ENCODE results near the gene TADA1. TPM values are rescaled to one million over a fixed set of nuclear protein-coding genes. Genes with fewer than 3 reads are reported as not detected.

TADA1 gene
- total RNA-seq, 4 donors from 2014 or later = 10.4 to 16.6 (median 13.1) TPM

- no peak overlapping the region for H3K27ac ChIP-seq
- H3K4me3 ChIP-seq = no peak overlapping the region
- TF ChIP-seq EP300 (IDR thresholded peaks at IDR 0.05) (no peak), CTCF (IDR thresholded peaks at IDR 0.05) (peak; percentile 47 to 53 (median 50)), POLR2A (IDR thresholded peaks at IDR 0.05) (no peak)
- peak in 1 of 2 donors; percentile 59 for DNase-seq (ENCODE audit: low spot score in 2 of 2)
- no peaks in the 10 kb centered on the region for H3K36me3 ChIP-seq
- H3K9me3 ChIP-seq = peaks cover 0 to 8% (median 0%) of the 10 kb centered on the region in 4 donors
- no peaks in the 10 kb centered on the region for H3K27me3 ChIP-seq
- WGBS, 2 donors = 4 to 5% methylated on average over 1 of the region's 1 CpG
- H3K4me1 ChIP-seq = no peaks in the 10 kb centered on the region
Measured at GRCh38 chr1:166910396-166910994, 34.4 kb upstream of the TADA1 start.

GRCh38 chr1:166908942-166909341 lies 32.9 kb upstream of the TADA1 start:
- Histone ChIP-seq H3K4me1 (no peaks in the 10 kb centered on the region), H3K4me3 (no peak overlapping the region), H3K27ac (no peak overlapping the region), H3K27me3 (no peaks in the 10 kb centered on the region), H3K9me3 (peaks cover 0 to 8% (median 0%) of the 10 kb centered on the region in 4 donors), H3K36me3 (no peaks in the 10 kb centered on the region)
- WGBS, 2 donors = 79 to 100% methylated on average over 1 of the region's 1 CpG
- DNase-seq (ENCODE audit: low spot score in 2 of 2) = no peak
- TF ChIP-seq CTCF (IDR thresholded peaks at IDR 0.05) = no peak
- no peak for TF ChIP-seq POLR2A (IDR thresholded peaks at IDR 0.05)
- no peak for TF ChIP-seq EP300 (IDR thresholded peaks at IDR 0.05)

- H3K9me3 ChIP-seq = peaks cover 0 to 8% (median 0%) of the 10 kb centered on the region in 4 donors
- H3K36me3 ChIP-seq = no peaks in the 10 kb centered on the region
- no peak overlapping the region for H3K27ac ChIP-seq
- WGBS, 2 donors = 71 to 77% methylated on average over 3 of the region's 3 CpGs
- no peak overlapping the region for H3K4me3 ChIP-seq
- H3K27me3 ChIP-seq = no peaks in the 10 kb centered on the region
- H3K4me1 ChIP-seq = no peaks in the 10 kb centered on the region
- no peak for DNase-seq (ENCODE audit: low spot score in 2 of 2)
- TF ChIP-seq POLR2A (IDR thresholded peaks at IDR 0.05) (no peak), CTCF (IDR thresholded peaks at IDR 0.05) (no peak), EP300 (IDR thresholded peaks at IDR 0.05) (no peak)
Measured at GRCh38 chr1:166907763-166908162, 31.7 kb upstream of the TADA1 start.

GRCh38 chr1:166907051-166907450 lies 31.0 kb upstream of the TADA1 start:
- Histone ChIP-seq H3K4me3 (no peak overlapping the region), H3K36me3 (no peaks in the 10 kb centered on the region), H3K27me3 (no peaks in the 10 kb centered on the region), H3K27ac (no peak overlapping the region), H3K9me3 (peaks cover 0 to 8% (median 0%) of the 10 kb centered on the region in 4 donors), H3K4me1 (no peaks in the 10 kb centered on the region)
- WGBS, 2 donors = 57 to 59% methylated on average over 4 of the region's 4 CpGs
- TF ChIP-seq POLR2A (IDR thresholded peaks at IDR 0.05) (no peak), EP300 (IDR thresholded peaks at IDR 0.05) (no peak), CTCF (IDR thresholded peaks at IDR 0.05) (no peak)
- no peak for DNase-seq (ENCODE audit: low spot score in 2 of 2)

- TF ChIP-seq CTCF (IDR thresholded peaks at IDR 0.05) = no peak
- no peak for TF ChIP-seq EP300 (IDR thresholded peaks at IDR 0.05)
- TF ChIP-seq POLR2A (IDR thresholded peaks at IDR 0.05) = no peak
- DNase-seq (ENCODE audit: low spot score in 2 of 2) = no peak
- Histone ChIP-seq H3K36me3 (no peaks in the 10 kb centered on the region), H3K4me3 (no peak overlapping the region), H3K4me1 (peaks cover 0 to 2% (median 0%) of the 10 kb centered on the region in 4 donors), H3K27me3 (no peaks in the 10 kb centered on the region), H3K9me3 (peaks cover 0 to 7% (median 0%) of the 10 kb centered on the region in 4 donors), H3K27ac (no peak overlapping the region)
- 62 to 69% methylated on average over 3 of the region's 3 CpGs for WGBS, 2 donors
Measured at GRCh38 chr1:166906647-166907046, 30.6 kb upstream of the TADA1 start.

Measured in tibial nerve (tissue), 4 donors.